ENCODE measurements around the gene SNRK.

- TF ChIP-seq CTCF (IDR thresholded peaks at IDR 0.05) (no peak), POLR2AphosphoS5 (IDR thresholded peaks at IDR 0.05) (no peak), POLR2A (IDR thresholded peaks at IDR 0.05; ENCODE audit: low read depth) (no peak)
Observed at GRCh38 chr3:43346978-43347749, 60.8 kb downstream of the SNRK start.

Data from esophagus muscularis mucosa (tissue), 3 donors.